HepG2 (cell line): ENCODE data around the gene TNFSF12. TPM values are rescaled to one million over a fixed set of nuclear protein-coding genes. Genes with fewer than 3 reads are reported as not detected.

ENCODE experiments used
- ATAC-seq: fragments of 200-7000 bp; cut with Tn5 transposase; 3 replicates; pipeline ENCODE4 v1.9.1; 2020; ENCODE audit warnings: mild to moderate bottlenecking, moderate library complexity
- BruUV-seq: library from RNA; stranded (reverse); fragments of 400-500 nt; replicated peaks from 2 replicates; lab custom pipeline; 2021; lab: Mats Ljungman, UMichigan
- CTCF ChIA-PET: fragments of 300-600 bp; formaldehyde crosslinking; extraction: SDS; loops from one replicate; lab custom pipeline; 2021; ENCODE audit warnings: low total read pairs, inconsistent platforms, low intra/inter-chr PET ratio; lab: Yijun Ruan, JAX
- POLR2A ChIA-PET: fragments of 350-600 bp; sonication (Branson Sonifier 250); formaldehyde crosslinking; loops from one replicate; lab custom pipeline; 2020; ENCODE audit warnings: antibody characterized with exemption, inconsistent platforms; lab: Yijun Ruan, JAX
- DNase-seq: peaks from one replicate; pipeline ENCODE4 v3.0.0-alpha.2; 2015; ENCODE audit warnings: low spot score
- FAIRE-seq: peaks from 3 replicates; lab custom pipeline; 2011; peaks lifted over from hg19 to GRCh38; lab: Jason Lieb, UNC
- H2AFZ ChIP-seq: one replicate; pipeline ENCODE4 v1.6.1; 2011; ENCODE audit warnings: low read length, inconsistent platforms
- H3K27ac ChIP-seq: fragments of 300-600 bp; 3 replicates; pipeline ENCODE4 v1.8.0; 2011; ENCODE audit warnings: mixed run types, mild to moderate bottlenecking, mixed read lengths, low read length, inconsistent platforms; ENCODE audit not compliant: insufficient read depth; ENCODE audit errors: extremely low read length
- H3K27me3 ChIP-seq, 2 experiments: fragments of 200-600 bp in 1 of 2; 2 replicates in 1 of 2; 3 replicates in 1 of 2; pipeline versions ENCODE4 v1.6.0 to v1.8.0; 2011; ENCODE audit warnings: low read length in 2 of 2, mild to moderate bottlenecking in 2 of 2, moderate library complexity in 2 of 2, inconsistent platforms in 1 of 2; ENCODE audit not compliant: insufficient read depth in 2 of 2, control insufficient read depth in 1 of 2
- H3K36me3 ChIP-seq, 2 experiments: fragments of 200-600 bp in 1 of 2; replicated peaks in 1 of 2; 2 replicates in 1 of 2; 3 replicates in 1 of 2; pipeline versions ENCODE4 v1.5.1 to v1.8.0; 2011; ENCODE audit warnings: low read length in 2 of 2, inconsistent platforms in 1 of 2; ENCODE audit not compliant: insufficient read depth in 2 of 2, control insufficient read depth in 1 of 2
- H3K4me1 ChIP-seq: 2 replicates; pipeline ENCODE4 v1.5.1; 2012; ENCODE audit warnings: low read length, inconsistent platforms; ENCODE audit not compliant: insufficient read depth
- H3K4me2 ChIP-seq: 2 replicates; pipeline ENCODE4 v1.6.0; 2011; ENCODE audit warnings: low read depth, low read length, inconsistent platforms
- H3K4me3 ChIP-seq, 3 experiments: fragments of 200-600 bp in 1 of 3; sonication (generic), shearing (Covaris generic) in 1 of 3; replicated peaks in 1 of 3; 2 replicates each; pipeline ENCODE4 v1.5.1; 2011 to 2016; ENCODE audit warnings: low read length in 3 of 3, inconsistent platforms in 2 of 3, low read depth in 2 of 3, mild to moderate bottlenecking in 2 of 3, control low read depth in 1 of 3, mixed read lengths in 1 of 3; ENCODE audit not compliant: insufficient read depth in 1 of 3
- H3K79me2 ChIP-seq: one replicate; pipeline ENCODE4 v1.6.1; 2011; ENCODE audit warnings: low read length, inconsistent platforms; ENCODE audit not compliant: insufficient read depth
- H3K9ac ChIP-seq: 2 replicates; pipeline ENCODE4 v1.6.0; 2011; ENCODE audit warnings: mild to moderate bottlenecking, low read depth, low read length, inconsistent platforms; ENCODE audit not compliant: insufficient read depth
- H3K9me3 ChIP-seq: 2 replicates; pipeline ENCODE4 v1.5.1; 2012; ENCODE audit warnings: mild to moderate bottlenecking, low read length
- H4K20me1 ChIP-seq: 2 replicates; pipeline ENCODE4 v1.6.0; 2011; ENCODE audit warnings: inconsistent platforms, mild to moderate bottlenecking, low read length, moderate library complexity; ENCODE audit not compliant: insufficient read depth
- FOSL1 ChIP-seq: sonication (generic); formaldehyde crosslinking; IDR thresholded peaks from 2 replicates; pipeline ENCODE4 v1.9.0; 2021; ENCODE audit warnings: missing genetic modification reagents, borderline replicate concordance
- KMT2A ChIP-seq: sonication (generic); formaldehyde crosslinking; IDR thresholded peaks from 2 replicates; pipeline ENCODE4 v1.4.0; 2020; ENCODE audit warnings: missing genetic modification reagents
- MTF1 ChIP-seq: sonication (generic); formaldehyde crosslinking; IDR thresholded peaks from 2 replicates; pipeline ENCODE4 v1.5.0; 2020; ENCODE audit warnings: missing genetic modification reagents
- NCOR1 ChIP-seq: fragments of 200-600 bp; sonication (generic); IDR thresholded peaks from 2 replicates; pipeline ENCODE4 v1.7.0; 2017; ENCODE audit warnings: antibody characterized with exemption, low read length, borderline replicate concordance
- SMAD1 ChIP-seq: sonication (generic); formaldehyde crosslinking; IDR thresholded peaks from 2 replicates; pipeline ENCODE4 v1.4.0; 2020; ENCODE audit warnings: missing genetic modification reagents, low read depth, mild to moderate bottlenecking, borderline replicate concordance
- THAP9 ChIP-seq: sonication (generic); formaldehyde crosslinking; IDR thresholded peaks from 2 replicates; pipeline ENCODE4; 2020; ENCODE audit warnings: missing genetic modification reagents, mild to moderate bottlenecking, borderline replicate concordance
- ZNF101 ChIP-seq: sonication (generic); formaldehyde crosslinking; IDR thresholded peaks from 2 replicates; pipeline ENCODE4 v1.4.0; 2020; ENCODE audit warnings: mild to moderate bottlenecking, low read depth, missing genetic modification reagents, borderline replicate concordance
- WGBS: methylation state at CpG from one replicate; pipeline ENCODE4 v1.1.6; 2017; ENCODE audit warnings: low lambda C conversion rate; 5-methylcytosine and 5-hydroxymethylcytosine counted together
- in situ Hi-C: cut with HindIII; loops from 2 replicates; pipeline ENCODE4 v1.10.0; 2017; ENCODE audit warnings: low pct_unique_long_range_greater_than_20kb; ENCODE audit not compliant: extremely low pct_ligation_motif_present
- intact Hi-C: fragments of 100-400 bp; cut with micrococcal nuclease; formaldehyde crosslinking; loops from one replicate; pipeline ENCODE4 v1.10.0; 2022; ENCODE audit not compliant: unreplicated experiment
- polyA plus RNA-seq, 8 experiments: library from polyadenylated mRNA; depleted of rRNA in 3 of 8; stranded (reverse) in 7 of 8; unstranded in 1 of 8; fragments of >200 nt; fragmentation: Illumina TruSeq in 4 of 8; extraction: Trizol in 4 of 8; gene quantifications; 2 replicates each; pipeline versions ENCODE4 v1.2.1 to v1.2.3, GENCODE V29; 2011 to 2016; ENCODE audit warnings: low read depth in 4 of 8, missing spikeins in 1 of 8, mixed read lengths in 1 of 8; ENCODE audit not compliant: insufficient read depth in 1 of 8
- total RNA-seq, 5 experiments: library from RNA; depleted of rRNA; stranded (reverse); fragments of >200 nt; fragmentation: Illumina TruSeq; extraction: Trizol; gene quantifications; 2 replicates each; pipeline ENCODE4 v1.2.3, GENCODE V29; 2016; ENCODE audit warnings: low read depth in 1 of 5

The TNFSF12 gene
- total and polyA plus RNA-seq, 2 of the 13 experiments (the other 11 are each of a cell fraction or from before 2014, with no cell fraction given) = 0.93 to 7.2 TPM

DNA sequence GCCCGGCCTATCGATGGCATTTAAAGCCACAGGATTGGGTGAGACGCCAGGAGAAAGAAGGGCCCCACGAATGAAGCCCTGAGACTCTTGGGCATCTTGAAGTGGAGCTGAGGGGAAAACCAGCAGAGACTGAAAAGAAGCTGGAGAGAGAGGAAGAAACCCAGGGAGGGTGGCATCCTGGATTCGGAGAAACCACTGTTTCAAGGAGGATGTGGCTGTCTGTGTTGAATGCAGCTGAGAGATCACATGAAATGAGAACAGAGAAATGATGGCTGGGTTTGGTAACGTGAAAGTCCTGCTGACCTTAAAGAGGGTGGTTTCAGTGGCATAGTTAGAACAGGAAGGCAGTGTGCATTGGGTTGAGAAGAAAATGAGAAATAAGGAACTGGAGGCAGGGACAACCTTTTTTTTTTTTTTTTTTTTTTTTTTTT lies 3.8 kb downstream of the TNFSF12 start:
- in situ Hi-C loops (no loop called here), intact Hi-C loops (no loop called here)
- no peaks in the 10 kb centered on the region for H3K9me3 ChIP-seq
- FAIRE-seq = no peak
- ChIA-PET POLR2A (interaction anchor here (1.0 to 1.1 kb wide), 2 partner anchors 8 to 16 kb away, joined by 3 to 10 read pairs; no protein-coding TSS in a partner anchor), CTCF (no interaction called here)
- WGBS = 88% methylated on average over 6 of the region's 6 CpGs
- TF ChIP-seq SMAD1 (CRISPR knock-in tag) (no peak), ZNF101 (no peak), FOSL1 (CRISPR knock-in tag) (no peak), THAP9 (no peak), MTF1 (no peak), KMT2A (no peak), NCOR1 (no peak)
- no peak overlapping the region for H2AFZ ChIP-seq
- peaks cover 62% of the 10 kb centered on the region for H3K4me1 ChIP-seq
- no peaks in the 10 kb centered on the region for H4K20me1 ChIP-seq
- H3K27me3 ChIP-seq = no peaks in the 10 kb centered on the region
- no peaks in the 10 kb centered on the region for H3K79me2 ChIP-seq
- no peak overlapping the region for H3K27ac ChIP-seq
- no TSS peak for BruUV-seq
- H3K4me2 ChIP-seq = no peak overlapping the region
- no peak for ATAC-seq
- no peaks in the 10 kb centered on the region for H3K36me3 ChIP-seq
- H3K4me3 ChIP-seq = no peak overlapping the region
- no peak for DNase-seq
- H3K9ac ChIP-seq = no peak overlapping the region
